Measurements from ENCODE around the gene ST14. TPM values are rescaled to one million over a fixed set of nuclear protein-coding genes. Genes with fewer than 3 reads are reported as not detected.

The ST14 gene
- total and polyA plus RNA-seq, 3 donors from 2014 or later = 0.55 to 5.8 (median 2.4) TPM

GRCh38 chr11:130139401-130139800 lies 20.2 kb upstream of the ST14 start:
- intact Hi-C loops (cut with DNase I; ENCODE audit: low total_unique reads) = no loop called here
- Histone ChIP-seq H3K4me1 (no peaks in the 10 kb centered on the region), H3K36me3 (ENCODE audit: low read depth, missing control alignments) (no peaks in the 10 kb centered on the region), H3K9me3 (no peaks in the 10 kb centered on the region), H3K4me3 (no peak overlapping the region), H3K27me3 (no peaks in the 10 kb centered on the region), H3K27ac (no peak overlapping the region)
- 85 to 87% methylated on average over 13 of the region's 13 CpGs for WGBS, 2 donors
- TF ChIP-seq CTCF (IDR thresholded peaks at IDR 0.05) (no peak), POLR2A (IDR thresholded peaks at IDR 0.05) (no peak)
- DNase-seq = no peak

- WGBS, 2 donors = 86 to 87% methylated on average over 19 of the region's 19 CpGs
- DNase-seq = no peak
- intact Hi-C loops (cut with DNase I; ENCODE audit: low total_unique reads) = no loop called here
- Histone ChIP-seq H3K4me3 (no peak overlapping the region), H3K4me1 (no peaks in the 10 kb centered on the region), H3K27me3 (no peaks in the 10 kb centered on the region), H3K9me3 (no peaks in the 10 kb centered on the region), H3K36me3 (ENCODE audit: low read depth, missing control alignments) (no peaks in the 10 kb centered on the region), H3K27ac (no peak overlapping the region)
- no peak for TF ChIP-seq POLR2A (IDR thresholded peaks at IDR 0.05)
- no peak for TF ChIP-seq CTCF (IDR thresholded peaks at IDR 0.05)
Observed at GRCh38 chr11:130141561-130142341, 17.8 kb upstream of the ST14 start.

GRCh38 chr11:130144141-130144540 lies 15.4 kb upstream of the ST14 start:
- 75 to 86% methylated on average over 10 of the region's 10 CpGs for WGBS, 2 donors
- intact Hi-C loops (cut with DNase I; ENCODE audit: low total_unique reads) = no loop called here
- no peak for DNase-seq
- no peak overlapping the region for H3K4me3 ChIP-seq
- H3K36me3 ChIP-seq (ENCODE audit: low read depth, missing control alignments) = no peaks in the 10 kb centered on the region
- TF ChIP-seq CTCF (IDR thresholded peaks at IDR 0.05) = no peak
- TF ChIP-seq POLR2A (IDR thresholded peaks at IDR 0.05) = no peak
- H3K4me1 ChIP-seq = no peaks in the 10 kb centered on the region
- H3K9me3 ChIP-seq = no peaks in the 10 kb centered on the region
- H3K27ac ChIP-seq = no peak overlapping the region
- H3K27me3 ChIP-seq = no peaks in the 10 kb centered on the region

GRCh38 chr11:130144861-130145281 lies 14.7 kb upstream of the ST14 start:
- Histone ChIP-seq H3K9me3 (no peaks in the 10 kb centered on the region), H3K27ac (no peak overlapping the region), H3K27me3 (no peaks in the 10 kb centered on the region), H3K4me1 (no peaks in the 10 kb centered on the region), H3K4me3 (no peak overlapping the region), H3K36me3 (ENCODE audit: low read depth, missing control alignments) (no peaks in the 10 kb centered on the region)
- DNase-seq = no peak
- intact Hi-C loops (cut with DNase I; ENCODE audit: low total_unique reads) = no loop called here
- WGBS, 2 donors = 84 to 85% methylated on average over 7 of the region's 7 CpGs
- TF ChIP-seq CTCF (IDR thresholded peaks at IDR 0.05) (no peak), POLR2A (IDR thresholded peaks at IDR 0.05) (no peak)

- Histone ChIP-seq H3K9me3 (no peaks in the 10 kb centered on the region), H3K36me3 (ENCODE audit: low read depth, missing control alignments) (no peaks in the 10 kb centered on the region), H3K4me1 (no peaks in the 10 kb centered on the region), H3K27ac (no peak overlapping the region), H3K4me3 (no peak overlapping the region), H3K27me3 (no peaks in the 10 kb centered on the region)
- no peak for DNase-seq
- intact Hi-C loops (cut with DNase I; ENCODE audit: low total_unique reads) = no loop called here
- 73 to 91% methylated on average over 3 of the region's 3 CpGs for WGBS, 2 donors
- TF ChIP-seq POLR2A (IDR thresholded peaks at IDR 0.05) (no peak), CTCF (IDR thresholded peaks at IDR 0.05) (no peak)
Observed at GRCh38 chr11:130145311-130145812, 14.2 kb upstream of the ST14 start.
